GM18508 (cell line): ENCODE data around the gene UTY.

Experiments
- ATAC-seq: cut with Tn5 transposase; IDR thresholded peaks from one replicate; pipeline ENCODE4 v1.9.1; 2021; ENCODE audit warnings: moderate number of reproducible peaks; ENCODE audit not compliant: insufficient read depth, unreplicated experiment

UTY gene

GRCh38 chrY:13416869-13417661, 62.8 kb downstream of the UTY start:
- ATAC-seq, result no peak

- no peak for ATAC-seq
Measured at GRCh38 chrY:13415556-13415955, 64.3 kb downstream of the UTY start.

- ATAC-seq, result no peak
Measured at GRCh38 chrY:13398876-13399275, 81.0 kb downstream of the UTY start.

- no peak for ATAC-seq
Measured at GRCh38 chrY:13381110-13381683, 98.6 kb downstream of the UTY start.

GRCh38 chrY:13370868-13371800, 108.7 kb downstream of the UTY start:
- no peak for ATAC-seq

- ATAC-seq, result no peak
Measured at GRCh38 chrY:13370245-13370644, 109.6 kb downstream of the UTY start.

GRCh38 chrY:13368513-13368845, 111.4 kb downstream of the UTY start:
- no peak for ATAC-seq

GRCh38 chrY:13363641-13364040, 116.2 kb downstream of the UTY start:
- no peak for ATAC-seq

GRCh38 chrY:13362662-13363061, 117.2 kb downstream of the UTY start:
- no peak for ATAC-seq

GRCh38 chrY:13361656-13362636, 117.9 kb downstream of the UTY start:
- ATAC-seq, result no peak

- ATAC-seq, result no peak
Measured at GRCh38 chrY:13351443-13351842, 128.4 kb downstream of the UTY start.

- no peak for ATAC-seq
Measured at GRCh38 chrY:13347106-13347505, 132.7 kb downstream of the UTY start.

GRCh38 chrY:13345549-13345948, 134.3 kb downstream of the UTY start:
- ATAC-seq, result no peak

GRCh38 chrY:13343307-13343946, 136.4 kb downstream of the UTY start:
- no peak for ATAC-seq

- no peak for ATAC-seq
Measured at GRCh38 chrY:13339939-13340338, 139.9 kb downstream of the UTY start.

GRCh38 chrY:13339381-13339780, 140.5 kb downstream of the UTY start:
- ATAC-seq, result no peak

- ATAC-seq, result no peak
Measured at GRCh38 chrY:13338711-13339110, 141.1 kb downstream of the UTY start.

GRCh38 chrY:13337934-13338333, 141.9 kb downstream of the UTY start:
- ATAC-seq, result no peak

GRCh38 chrY:13333791-13334190, 146.0 kb downstream of the UTY start:
- no peak for ATAC-seq

- ATAC-seq, result no peak
Measured at GRCh38 chrY:13330651-13331050, 149.2 kb downstream of the UTY start.
